Measurements from ENCODE around the gene HLCS. TPM values are rescaled to one million over a fixed set of nuclear protein-coding genes. Genes with fewer than 3 reads are reported as not detected.

The HLCS gene
- total RNA-seq, 1 donor from 2014 or later, result 17.1 TPM

DNA sequence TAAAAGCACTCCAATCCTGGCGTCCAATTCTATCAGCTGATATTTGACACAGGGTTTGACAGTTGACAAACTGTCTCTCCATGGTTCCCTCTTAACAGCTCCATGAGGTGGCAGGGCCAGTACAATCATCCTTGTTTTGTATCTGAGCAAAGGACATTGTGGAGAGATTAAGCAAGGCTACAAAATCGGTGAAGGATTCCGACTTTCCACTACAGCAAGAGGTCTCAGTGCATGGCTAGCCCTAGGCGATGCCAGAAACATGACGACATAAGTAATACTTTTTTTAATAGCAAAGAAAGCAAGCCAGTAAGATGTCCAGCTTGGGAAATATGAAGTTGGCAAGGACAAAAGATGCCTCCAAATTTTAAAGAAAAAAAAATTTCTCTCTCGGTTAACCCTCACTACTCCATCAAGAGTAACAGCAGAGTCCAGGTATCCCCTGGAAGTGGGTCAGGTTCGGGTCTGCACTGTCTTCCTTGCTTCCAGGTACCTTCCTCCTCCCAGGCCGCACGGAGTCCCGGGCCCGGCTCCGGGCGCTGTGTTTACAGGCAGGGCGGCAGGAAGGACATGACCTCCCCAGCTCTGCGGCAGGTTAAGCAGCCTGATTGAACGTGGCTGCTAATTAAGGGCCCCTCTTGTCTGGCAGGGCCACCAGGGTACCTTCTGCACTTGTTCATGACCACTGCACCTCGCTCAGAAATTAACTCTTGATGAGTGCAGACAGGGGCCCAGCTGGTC, 161.4 kb downstream of the HLCS start:
- intact Hi-C loops (cut with DNase I), result no loop called here
- DNase-seq (no peak), ATAC-seq (peak; percentile 12 to 41)
- Histone ChIP-seq H3K9me3 (no peaks in the 10 kb centered on the region), H3K36me3 (no peaks in the 10 kb centered on the region), H3K27ac (no peak overlapping the region), H3K27me3 (ENCODE audit: low read depth) (no peaks in the 10 kb centered on the region), H3K4me1 (no peaks in the 10 kb centered on the region), H3K4me3 (no peak overlapping the region)
- TF ChIP-seq, protein P1, sequence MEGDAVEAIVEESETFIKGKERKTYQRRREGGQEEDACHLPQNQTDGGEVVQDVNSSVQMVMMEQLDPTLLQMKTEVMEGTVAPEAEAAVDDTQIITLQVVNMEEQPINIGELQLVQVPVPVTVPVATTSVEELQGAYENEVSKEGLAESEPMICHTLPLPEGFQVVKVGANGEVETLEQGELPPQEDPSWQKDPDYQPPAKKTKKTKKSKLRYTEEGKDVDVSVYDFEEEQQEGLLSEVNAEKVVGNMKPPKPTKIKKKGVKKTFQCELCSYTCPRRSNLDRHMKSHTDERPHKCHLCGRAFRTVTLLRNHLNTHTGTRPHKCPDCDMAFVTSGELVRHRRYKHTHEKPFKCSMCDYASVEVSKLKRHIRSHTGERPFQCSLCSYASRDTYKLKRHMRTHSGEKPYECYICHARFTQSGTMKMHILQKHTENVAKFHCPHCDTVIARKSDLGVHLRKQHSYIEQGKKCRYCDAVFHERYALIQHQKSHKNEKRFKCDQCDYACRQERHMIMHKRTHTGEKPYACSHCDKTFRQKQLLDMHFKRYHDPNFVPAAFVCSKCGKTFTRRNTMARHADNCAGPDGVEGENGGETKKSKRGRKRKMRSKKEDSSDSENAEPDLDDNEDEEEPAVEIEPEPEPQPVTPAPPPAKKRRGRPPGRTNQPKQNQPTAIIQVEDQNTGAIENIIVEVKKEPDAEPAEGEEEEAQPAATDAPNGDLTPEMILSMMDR (IDR thresholded peaks at IDR 0.05), result no peak

DNA sequence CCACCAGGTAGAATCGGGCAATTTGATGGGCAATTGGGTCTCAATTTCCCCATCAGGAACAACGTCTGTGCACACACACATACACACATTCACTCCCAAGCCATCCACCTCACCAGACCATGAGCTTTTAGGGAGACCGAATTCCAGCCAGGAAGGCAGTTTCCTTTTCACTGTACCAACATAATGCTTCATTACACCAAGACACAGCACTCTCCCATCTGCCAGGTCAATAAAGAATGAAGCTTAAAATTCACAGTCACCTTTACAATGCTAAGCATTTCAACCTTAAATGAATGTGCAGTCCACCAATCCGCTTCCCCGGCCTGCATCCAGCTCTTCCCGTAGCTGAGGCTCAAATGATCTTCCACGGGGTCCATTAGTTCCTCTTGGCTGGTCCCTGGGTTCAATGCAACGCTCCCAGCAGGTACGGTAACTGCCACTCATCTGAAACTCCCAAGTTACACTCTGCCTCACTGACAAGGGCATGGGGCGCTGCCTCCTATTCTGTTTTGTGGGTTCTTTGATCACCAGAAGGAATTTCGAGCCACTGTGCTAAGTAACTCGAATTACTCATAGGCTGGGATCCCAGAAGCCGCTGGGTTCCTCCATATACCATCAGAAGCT, 162.5 kb downstream of the HLCS start:
- H3K4me1 ChIP-seq, result no peaks in the 10 kb centered on the region
- H3K4me3 ChIP-seq, result no peak overlapping the region
- no peaks in the 10 kb centered on the region for H3K27me3 ChIP-seq (ENCODE audit: low read depth)
- no peak for ATAC-seq
- DNase-seq, result no peak
- H3K27ac ChIP-seq, result no peak overlapping the region
- no peaks in the 10 kb centered on the region for H3K36me3 ChIP-seq
- intact Hi-C loops (cut with DNase I), result no loop called here
- H3K9me3 ChIP-seq, result peaks cover 6% of the 10 kb centered on the region
- TF ChIP-seq, protein P1 (IDR thresholded peaks at IDR 0.05), result no peak

DNA sequence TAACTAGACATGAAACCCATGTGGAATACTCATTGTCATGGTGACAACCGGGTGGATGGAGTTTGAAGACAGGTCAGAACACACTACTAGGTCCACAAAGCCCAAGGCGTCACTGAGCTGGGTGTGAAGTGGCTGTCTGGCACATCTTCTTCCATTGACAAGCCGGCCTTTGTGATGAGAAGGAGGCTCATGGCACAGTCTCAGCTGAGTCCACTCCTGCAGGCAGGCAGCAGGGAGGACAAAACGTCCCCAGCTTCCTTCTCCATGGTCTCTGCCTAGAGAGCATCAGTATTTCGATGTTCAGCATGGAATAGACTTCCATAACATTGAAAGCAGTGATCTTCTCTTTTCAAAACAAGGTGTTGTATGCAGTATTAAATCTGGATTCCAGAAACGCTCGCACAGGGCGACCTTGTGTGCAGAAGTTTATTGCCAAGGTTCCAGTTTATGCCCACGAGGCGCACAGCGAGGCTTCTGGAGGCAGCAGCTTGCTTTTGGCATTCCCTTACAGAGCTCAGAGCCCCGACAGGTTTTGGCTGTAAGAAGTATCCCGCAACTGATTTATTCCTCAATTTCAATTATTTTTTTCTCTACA, 163.3 kb downstream of the HLCS start:
- no peaks in the 10 kb centered on the region for H3K4me1 ChIP-seq
- DNase-seq (no peak), ATAC-seq (no peak)
- H3K4me3 ChIP-seq, result no peak overlapping the region
- peaks cover 11% of the 10 kb centered on the region for H3K9me3 ChIP-seq
- H3K27me3 ChIP-seq (ENCODE audit: low read depth), result no peaks in the 10 kb centered on the region
- H3K36me3 ChIP-seq, result no peaks in the 10 kb centered on the region
- no peak overlapping the region for H3K27ac ChIP-seq
- TF ChIP-seq, protein P1 (IDR thresholded peaks at IDR 0.05), result no peak
- intact Hi-C loops (cut with DNase I), result no loop called here

DNA sequence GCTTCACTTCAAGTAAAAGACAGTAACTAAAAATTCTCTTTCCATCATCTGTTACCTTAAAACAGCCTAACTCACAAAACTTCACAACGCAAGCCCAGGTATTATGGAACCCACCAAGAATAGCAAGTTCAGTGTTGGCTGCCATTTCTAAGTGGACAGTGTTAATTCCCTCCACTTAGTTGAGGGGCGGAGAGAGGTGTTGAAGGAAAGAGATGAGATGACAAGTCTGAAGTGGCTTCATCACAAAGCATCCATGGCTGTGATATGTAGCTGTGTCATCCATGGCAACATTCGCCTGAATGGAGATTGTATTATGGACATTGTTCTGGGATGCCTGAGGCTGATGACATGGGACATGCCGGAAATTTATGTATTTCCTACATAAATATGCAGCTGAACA, 165.7 kb downstream of the HLCS start:
- H3K9me3 ChIP-seq, result peaks cover 27% of the 10 kb centered on the region
- TF ChIP-seq, protein P1 (IDR thresholded peaks at IDR 0.05), result no peak

DNA sequence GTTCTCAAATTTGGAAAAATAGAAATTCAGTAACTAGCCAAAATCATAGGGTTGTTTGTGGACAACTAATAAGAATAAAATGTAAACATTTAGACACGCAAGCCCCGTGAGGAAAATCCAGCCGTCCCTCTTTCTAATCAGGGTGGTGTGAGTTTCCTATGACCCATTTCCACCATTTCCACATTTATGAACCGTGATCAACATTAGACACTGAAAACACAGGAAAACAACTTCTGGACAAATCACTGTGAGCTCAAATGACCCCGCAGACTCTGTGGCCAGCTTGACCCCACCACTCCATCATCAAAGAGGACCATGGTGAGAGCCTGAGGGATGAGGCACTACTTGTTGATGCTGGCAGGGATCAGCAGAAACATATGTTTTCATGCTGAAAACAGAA, 166.6 kb downstream of the HLCS start:
- TF ChIP-seq, protein P1 (IDR thresholded peaks at IDR 0.05), result no peak
- ATAC-seq (no peak), DNase-seq (no peak)
- no peak overlapping the region for H3K4me3 ChIP-seq
- H3K36me3 ChIP-seq, result no peaks in the 10 kb centered on the region
- H3K27ac ChIP-seq, result no peak overlapping the region
- intact Hi-C loops (cut with DNase I), result no loop called here
- H3K9me3 ChIP-seq, result peaks cover 28% of the 10 kb centered on the region
- no peaks in the 10 kb centered on the region for H3K4me1 ChIP-seq
- no peaks in the 10 kb centered on the region for H3K27me3 ChIP-seq (ENCODE audit: low read depth)

More for the DNA sequence above, 165.7 kb downstream of the HLCS start:
- H3K27me3 ChIP-seq (ENCODE audit: low read depth), result no peaks in the 10 kb centered on the region
- no peak overlapping the region for H3K27ac ChIP-seq
- no peaks in the 10 kb centered on the region for H3K36me3 ChIP-seq
- H3K4me3 ChIP-seq, result no peak overlapping the region
- H3K4me1 ChIP-seq, result no peaks in the 10 kb centered on the region
- DNase-seq, result no peak
- intact Hi-C loops (cut with DNase I), result no loop called here
- ATAC-seq, result no peak

All from lower lobe of right lung (tissue), 2 donors.